Stromal cell of bone marrow (primary cell): ENCODE data around the gene GCSAM.
"Not testable (repeated sequence)": the region's sequence is repeated elsewhere in the genome, so short reads cannot be mapped to it uniquely, and the experiment has no call there.

Experiments
- DNase-seq: peaks from one replicate; pipeline ENCODE4 v3.0.0-alpha.2; 2012; ENCODE audit warnings: low read depth

GCSAM gene

DNA sequence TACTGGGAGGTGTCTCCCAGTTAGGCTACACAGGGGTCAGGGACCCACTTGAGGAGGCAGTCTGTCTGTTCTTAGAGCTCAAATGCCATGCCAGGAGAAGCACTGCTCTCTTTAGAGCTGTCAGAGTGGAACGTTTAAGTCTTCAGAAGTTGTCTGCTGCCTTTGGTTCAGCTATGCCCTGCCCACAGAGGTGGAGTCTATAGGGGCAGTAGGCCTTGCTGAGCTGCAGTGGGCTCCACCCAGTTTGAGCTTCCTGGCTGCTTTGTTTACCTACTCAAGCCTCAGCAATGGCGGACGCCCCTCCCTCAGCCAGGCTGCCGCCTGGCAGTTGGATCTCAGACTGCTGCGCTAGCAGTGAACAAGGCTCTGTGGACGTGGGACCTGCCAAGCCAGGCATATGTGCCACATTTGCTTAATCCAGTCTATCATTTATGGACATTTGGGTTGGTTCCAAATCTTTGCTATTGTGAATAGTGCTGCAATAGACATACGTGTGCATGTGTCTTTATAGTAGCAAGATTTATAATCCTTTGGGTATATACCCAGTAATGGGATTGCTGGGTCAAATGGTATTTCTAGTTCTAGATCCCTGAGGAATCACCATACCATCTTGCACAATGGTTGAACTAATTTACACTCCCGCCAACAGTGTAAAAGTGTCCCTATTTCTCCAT lies 60.5 kb downstream of the GCSAM start:
- DNase-seq = not testable (repeated sequence)
